ENCODE results near the gene YJEFN3.

Gene YJEFN3

GRCh38 chr19:19558055-19558454, 29.3 kb downstream of the YJEFN3 start:
- no peak for DNase-seq

DNA sequence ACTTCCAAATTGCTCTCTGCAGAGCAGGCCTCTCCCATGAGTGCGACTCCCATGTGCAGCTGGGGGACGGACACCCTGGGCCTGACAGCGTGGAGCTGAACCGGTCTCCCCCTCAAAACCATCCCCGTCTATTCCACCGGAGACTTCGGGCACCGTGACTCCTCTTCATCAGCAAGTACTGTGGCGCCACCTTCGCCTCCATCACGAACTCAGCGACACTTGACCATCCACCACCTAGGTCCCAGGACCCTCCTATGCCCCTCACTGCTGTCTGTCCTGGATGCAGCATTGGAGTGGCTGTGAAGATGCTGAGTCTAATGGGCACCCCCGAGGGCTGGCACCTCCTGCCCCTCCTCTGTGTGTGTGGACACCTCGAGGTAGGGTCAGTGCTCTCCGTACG, 29.9 kb downstream of the YJEFN3 start:
- no peak for DNase-seq

- no peak for DNase-seq
Observed at GRCh38 chr19:19559931-19560330, 31.2 kb downstream of the YJEFN3 start.

- DNase-seq = no peak
Observed at GRCh38 chr19:19561946-19562664, 33.4 kb downstream of the YJEFN3 start.

GRCh38 chr19:19562665-19563347, 34.1 kb downstream of the YJEFN3 start:
- DNase-seq = no peak

- no peak for DNase-seq
Observed at GRCh38 chr19:19563348-19563848, 34.7 kb downstream of the YJEFN3 start.

DNA sequence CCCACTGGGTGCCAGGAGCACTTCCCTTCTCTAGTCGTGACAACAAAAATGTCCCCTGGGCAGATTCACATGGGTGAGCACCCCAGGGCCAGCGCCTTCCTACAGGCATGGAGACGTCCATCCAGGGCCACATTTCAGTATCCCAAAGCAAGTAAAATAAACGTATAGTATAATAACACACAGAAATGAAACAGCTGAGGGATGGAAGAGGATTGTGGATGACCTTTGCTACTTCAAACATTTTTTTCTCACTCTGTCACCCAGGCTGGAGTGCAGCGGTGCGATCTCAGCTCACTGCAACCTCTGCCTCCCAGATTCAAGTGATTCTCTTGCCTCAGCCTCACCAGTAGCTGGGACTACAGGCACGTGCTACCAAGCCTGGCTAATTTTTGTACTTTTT, 37.6 kb downstream of the YJEFN3 start:
- DNase-seq = no peak

DNA sequence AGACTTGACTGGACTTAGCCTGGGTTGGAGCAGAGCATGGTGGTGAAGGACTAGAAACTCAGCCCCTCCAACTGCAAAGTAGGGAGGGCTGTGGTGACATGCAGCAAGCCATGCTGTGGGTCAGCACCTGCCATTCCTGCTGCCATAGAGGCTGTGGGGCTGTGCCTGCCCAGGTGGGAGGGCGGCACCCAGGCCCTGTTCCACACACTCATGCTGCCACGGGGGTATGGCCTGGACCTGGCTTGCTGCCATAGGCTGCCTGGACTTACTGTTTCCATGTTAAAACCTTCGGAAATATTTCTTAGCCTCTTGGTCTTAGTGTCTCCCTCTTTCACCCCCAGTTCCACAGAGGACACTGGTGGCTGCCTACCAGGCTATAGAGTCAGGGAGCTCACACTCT, 38.7 kb downstream of the YJEFN3 start:
- DNase-seq = no peak

GRCh38 chr19:19568802-19569756, 40.4 kb downstream of the YJEFN3 start:
- DNase-seq = no peak

- DNase-seq = no peak
Observed at GRCh38 chr19:19570571-19570970, 41.9 kb downstream of the YJEFN3 start.

GRCh38 chr19:19571071-19571786, 42.5 kb downstream of the YJEFN3 start:
- no peak for DNase-seq

GRCh38 chr19:19575411-19575810, 46.7 kb downstream of the YJEFN3 start:
- DNase-seq = peak; percentile 20

DNA sequence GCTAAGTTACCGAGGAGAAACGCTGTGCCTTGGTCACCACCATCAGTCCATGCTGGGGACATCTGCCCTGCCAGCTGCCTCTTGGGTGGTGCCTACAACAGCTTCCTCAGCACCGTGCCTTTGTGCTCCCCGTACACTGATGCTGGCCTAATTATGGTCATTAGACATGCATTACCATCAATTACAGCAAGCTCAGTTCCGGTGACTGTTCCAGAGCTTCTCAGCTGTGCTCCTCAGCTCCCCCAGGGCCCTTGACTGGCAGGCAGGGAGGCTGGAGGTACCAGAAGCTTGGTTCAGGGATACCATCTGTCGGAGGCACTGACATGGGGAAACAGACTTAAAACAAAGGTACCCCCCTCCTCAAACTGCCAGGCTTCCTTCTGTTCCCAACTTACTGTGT, 49.5 kb downstream of the YJEFN3 start:
- peak; percentile 81 for DNase-seq

DNA sequence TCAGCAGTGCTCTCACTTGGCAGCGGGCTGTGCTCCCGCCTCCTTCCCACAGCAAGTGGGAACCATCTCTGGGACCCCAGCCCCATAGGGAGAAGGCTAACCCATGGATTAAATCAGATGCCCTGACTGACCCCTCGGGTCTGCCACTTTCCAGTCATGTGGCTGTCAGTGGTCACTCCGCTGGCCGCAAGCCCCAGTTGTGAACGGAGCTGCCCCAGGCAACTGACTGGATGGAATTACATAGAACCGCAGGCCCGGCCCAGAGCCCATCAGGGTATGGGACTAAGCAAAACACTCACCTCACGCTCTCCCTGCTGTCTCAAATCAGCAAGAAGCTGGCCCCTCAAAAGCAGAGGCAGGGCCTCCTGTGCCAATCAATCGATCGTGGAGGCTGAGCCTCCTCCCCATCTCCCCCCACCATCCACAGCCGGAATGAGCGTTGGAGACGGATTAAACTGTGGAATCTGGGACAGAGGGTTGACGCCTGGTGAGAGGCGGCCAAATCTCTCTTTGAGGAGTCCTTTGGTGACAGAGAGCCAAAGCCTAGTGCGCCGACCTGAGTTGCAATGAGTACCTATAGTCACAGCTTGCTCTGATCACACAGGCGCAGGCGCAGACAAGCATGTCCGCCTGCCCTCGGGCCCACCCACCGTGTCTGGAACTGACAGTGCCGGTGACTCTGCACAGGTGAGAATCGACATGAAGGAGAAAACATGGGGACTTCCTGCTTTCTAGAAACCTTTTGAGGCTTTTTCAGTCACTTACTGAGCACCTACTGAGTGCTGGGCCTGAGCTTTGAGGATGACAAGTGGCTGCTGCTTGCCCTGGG, 51.0 kb downstream of the YJEFN3 start:
- DNase-seq = no peak

DNA sequence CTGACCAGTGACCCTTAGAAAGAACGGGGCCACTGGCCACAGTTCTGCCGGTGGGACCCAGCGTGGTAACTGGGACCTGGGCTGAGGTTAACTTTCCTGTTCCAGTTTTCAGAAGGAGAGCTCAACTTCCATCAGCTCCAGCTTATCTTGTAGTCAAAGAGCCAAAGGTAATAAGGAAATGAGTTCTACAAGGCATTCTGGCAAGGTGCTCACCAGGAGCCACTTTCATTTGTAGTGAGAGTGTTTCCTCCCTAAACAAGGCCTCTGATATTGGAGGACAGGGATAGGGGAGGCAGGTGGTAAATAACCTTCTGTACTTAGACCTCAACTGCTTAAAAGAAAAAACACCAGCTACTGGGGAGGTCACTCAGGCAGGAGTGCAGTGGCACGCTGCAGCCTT, 51.7 kb downstream of the YJEFN3 start:
- no peak for DNase-seq

DNA sequence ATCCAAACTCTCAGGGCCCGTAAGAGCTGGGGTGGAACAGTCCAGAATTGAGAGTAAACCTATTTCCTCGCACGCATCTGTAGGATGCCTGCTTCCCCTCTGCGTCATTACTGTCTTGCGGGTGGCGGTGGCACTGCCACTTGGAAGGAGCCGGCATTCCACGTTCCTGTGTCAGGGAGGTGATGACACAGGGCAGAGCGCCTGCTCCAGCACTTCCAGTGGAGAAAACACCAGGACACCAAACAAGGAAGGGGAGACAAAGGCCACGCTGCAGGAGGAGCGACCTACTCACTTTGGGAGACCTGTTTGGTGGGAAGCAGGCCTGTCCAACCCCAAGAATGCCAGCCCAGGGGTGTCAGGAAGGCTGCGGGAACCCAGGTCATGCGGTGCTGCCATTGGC, 52.7 kb downstream of the YJEFN3 start:
- no peak for DNase-seq

DNA sequence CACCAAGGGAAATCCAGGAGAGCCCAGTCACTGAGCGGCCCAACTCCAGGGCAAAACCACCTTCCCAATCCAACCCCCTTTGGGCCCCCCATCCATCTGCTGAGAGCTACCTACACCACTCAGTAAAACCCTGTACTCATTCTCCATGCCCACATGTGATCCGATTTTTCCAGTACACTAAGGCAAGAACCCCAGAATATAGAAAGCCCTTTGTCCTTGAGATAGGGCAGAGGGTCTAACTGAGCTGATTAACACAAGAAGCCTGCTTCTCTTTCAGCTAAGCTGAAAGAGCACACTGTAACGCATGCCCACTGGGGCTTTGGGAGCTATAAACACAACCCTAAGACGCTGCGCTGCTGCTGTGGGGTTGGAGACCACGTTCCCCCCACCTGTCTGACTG, 53.8 kb downstream of the YJEFN3 start:
- DNase-seq = no peak

- DNase-seq = no peak
Observed at GRCh38 chr19:19584356-19584755, 55.6 kb downstream of the YJEFN3 start.
